CD4-positive, CD25-positive, alpha-beta regulatory T cell (primary cell): ENCODE results near the gene ASIC3. TPM values are rescaled to one million over a fixed set of nuclear protein-coding genes. Genes with fewer than 3 reads are reported as not detected.
"Not testable (repeated sequence)": the region's sequence is repeated elsewhere in the genome, so short reads cannot be mapped to it uniquely, and the experiment has no call there.

Experiments
- ATAC-seq, 2 donors: fragments of 150-1000 bp; cut with Tn5 transposase; one replicate each; pipeline ENCODE4 v1.10.0; 2021; ENCODE audit warnings: low read depth in 2 of 2, moderate number of reproducible peaks in 2 of 2, moderate library complexity in 1 of 2
- DNase-seq, 3 donors: peaks; one replicate each; pipeline versions ENCODE4 v3.0.0 to v3.0.0-alpha.2; 2012 to 2022; ENCODE audit warnings: mixed read lengths in 1 of 3
- H3K27ac ChIP-seq: one replicate; pipeline ENCODE4 v1.7.0; 2013; ENCODE audit warnings: mild to moderate bottlenecking, low read length; ENCODE audit not compliant: insufficient read depth, poor library complexity, severe bottlenecking
- H3K27me3 ChIP-seq: one replicate; pipeline ENCODE4 v1.7.0; 2013; ENCODE audit warnings: low read length; ENCODE audit not compliant: control insufficient read depth, insufficient read depth
- H3K36me3 ChIP-seq: one replicate; pipeline ENCODE4 v1.7.0; 2013; ENCODE audit warnings: mild to moderate bottlenecking, low read length, moderate library complexity; ENCODE audit not compliant: control insufficient read depth, insufficient read depth
- H3K4me1 ChIP-seq: 2 replicates; pipeline ENCODE4 v1.7.0; 2013; ENCODE audit warnings: mild to moderate bottlenecking, low read length; ENCODE audit not compliant: insufficient read depth, control insufficient read depth, poor library complexity, severe bottlenecking
- H3K4me3 ChIP-seq: one replicate; pipeline ENCODE4 v1.7.0; 2013; ENCODE audit warnings: low read depth, mild to moderate bottlenecking, low read length, moderate library complexity
- H3K9me3 ChIP-seq, 2 experiments: 1 replicate in 1 of 2; 2 replicates in 1 of 2; pipeline ENCODE4 v1.7.0; 2013; ENCODE audit warnings: low read length in 2 of 2, mild to moderate bottlenecking in 1 of 2, moderate library complexity in 1 of 2; ENCODE audit not compliant: control insufficient read depth in 2 of 2
- H3K27ac Mint-ChIP-seq, 3 donors: one replicate each; pipeline ENCODE4 v1.8.0; 2020 to 2022; ENCODE audit warnings: mild to moderate bottlenecking in 3 of 3, mixed read lengths in 3 of 3, moderate library complexity in 2 of 3
- H3K27me3 Mint-ChIP-seq: one replicate; pipeline ENCODE4 v1.8.0; 2022; ENCODE audit warnings: mild to moderate bottlenecking, mixed read lengths
- H3K36me3 Mint-ChIP-seq: one replicate; pipeline ENCODE4 v1.8.0; 2020; ENCODE audit warnings: mixed read lengths
- H3K4me1 Mint-ChIP-seq, 4 donors: one replicate each; pipeline ENCODE4 v1.8.0; 2020 to 2022; ENCODE audit warnings: mixed read lengths in 4 of 4, mild to moderate bottlenecking in 1 of 4
- H3K4me3 Mint-ChIP-seq, 4 donors: one replicate each; pipeline ENCODE4 v1.8.0; 2020 to 2022; ENCODE audit warnings: mild to moderate bottlenecking in 4 of 4, mixed read lengths in 4 of 4, moderate library complexity in 3 of 4
- H3K9me3 Mint-ChIP-seq, 7 donors: one replicate each; pipeline ENCODE4 v1.8.0; 2020 to 2022; ENCODE audit warnings: mixed read lengths in 7 of 7, mild to moderate bottlenecking in 3 of 7, moderate library complexity in 2 of 7
- polyA plus RNA-seq, 4 donors: library from polyadenylated mRNA; unstranded; fragments of 300-500 nt; fragmentation: Illumina TruSeq; gene quantifications; one replicate each; pipeline ENCODE4 v1.2.3, GENCODE V29; 2021
- total RNA-seq: library from RNA; stranded (reverse); gene quantifications from one replicate; pipeline ENCODE4 v1.2.3, GENCODE V29; 2022

Gene ASIC3
- total and polyA plus RNA-seq, 5 donors from 2014 or later, result 5.9 TPM; not detected in 4

DNA sequence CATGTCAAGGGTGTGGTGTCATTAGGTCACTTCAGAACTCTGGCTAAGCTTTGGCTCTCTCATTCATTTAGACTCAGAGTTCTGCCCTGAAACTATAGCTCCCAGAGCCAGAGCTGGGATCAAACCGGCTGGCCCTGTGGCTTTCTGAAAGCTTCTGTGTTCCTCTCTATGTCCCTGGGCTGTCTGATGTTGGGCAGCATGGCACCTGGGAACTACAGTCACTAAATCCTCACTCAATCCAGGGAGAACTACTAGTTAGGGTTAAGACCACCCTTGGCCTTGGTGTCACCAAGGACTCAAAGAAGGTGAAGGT is 37.3 kb upstream of the ASIC3 start:
- Histone ChIP-seq H3K36me3 (no peaks in the 10 kb centered on the region), H3K4me3 (no peak overlapping the region), H3K9me3 (no peaks in the 10 kb centered on the region), H3K27me3 (no peaks in the 10 kb centered on the region), H3K4me1 (peaks cover 90% of the 10 kb centered on the region), H3K27ac (peak overlapping the region; percentile 77)
- no peak for ATAC-seq
- Mint-ChIP-seq H3K4me3 (peak overlapping the region; percentile 41 to 79 (median 64)), H3K27ac (peak overlapping the region; percentile 92 to 99 (median 95)), H3K9me3 (peaks cover 0 to 4% (median 2%) of the 10 kb centered on the region in 7 donors), H3K27me3 (peaks cover 15% of the 10 kb centered on the region), H3K4me1 (peaks cover 13 to 87% (median 57%) of the 10 kb centered on the region in 4 donors), H3K36me3 (peaks cover 17% of the 10 kb centered on the region)
- no peak for DNase-seq

- not testable (repeated sequence) for H3K4me3 ChIP-seq, H3K9me3 Mint-ChIP-seq, H3K36me3 ChIP-seq, ATAC-seq, DNase-seq, H3K27me3 ChIP-seq, H3K9me3 ChIP-seq
- peaks cover 17% of the 10 kb centered on the region for H3K36me3 Mint-ChIP-seq
- Histone ChIP-seq H3K27ac (peak overlapping the region; percentile 96), H3K4me1 (peaks cover 93% of the 10 kb centered on the region)
- peak overlapping the region; percentile 96 to 99 (median 98) for H3K27ac Mint-ChIP-seq
- H3K27me3 Mint-ChIP-seq, result peaks cover 15% of the 10 kb centered on the region
- peaks cover 13 to 90% (median 57%) of the 10 kb centered on the region in 4 donors for H3K4me1 Mint-ChIP-seq
- H3K4me3 Mint-ChIP-seq, result peak overlapping the region; percentile 57 to 99 (median 86)
Measured at GRCh38 chr7:151011616-151012015, 36.7 kb upstream of the ASIC3 start.

DNA sequence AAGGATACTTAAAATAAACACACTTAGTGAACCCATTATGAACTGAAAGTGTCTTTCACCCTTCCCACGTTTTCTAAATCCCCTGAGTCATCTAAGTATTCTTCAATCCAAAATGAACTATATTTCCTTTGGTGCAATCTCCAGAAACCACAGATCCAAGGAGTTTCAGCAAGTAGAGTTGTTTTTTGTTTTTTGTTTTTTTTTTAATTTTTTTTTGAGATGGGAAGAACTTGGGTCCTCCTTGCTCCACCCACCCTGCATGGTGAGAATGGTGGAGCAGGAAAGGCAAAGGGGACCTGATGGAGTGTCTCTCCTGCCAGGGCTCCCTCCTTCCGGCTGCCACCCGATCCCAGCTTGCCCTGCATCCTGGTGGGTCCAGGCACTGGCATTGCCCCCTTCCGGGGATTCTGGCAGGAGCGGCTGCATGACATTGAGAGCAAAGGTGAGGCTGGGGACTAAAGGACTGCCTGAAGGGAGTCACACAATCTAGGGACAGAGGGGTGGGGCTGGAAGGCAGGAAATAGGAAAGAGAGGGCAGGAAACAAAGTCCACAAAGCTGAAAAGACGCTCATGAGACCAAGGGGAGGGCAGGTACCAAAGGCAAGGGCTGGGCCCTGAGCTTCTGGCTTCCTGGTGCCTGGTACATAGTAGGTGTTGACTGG is 36.2 kb upstream of the ASIC3 start:
- H3K27ac ChIP-seq, result peak overlapping the region; percentile 96
- Mint-ChIP-seq H3K9me3 (peaks cover 0 to 4% (median 2%) of the 10 kb centered on the region in 7 donors), H3K36me3 (peaks cover 17% of the 10 kb centered on the region), H3K4me1 (peaks cover 13 to 92% (median 59%) of the 10 kb centered on the region in 4 donors), H3K4me3 (peak overlapping the region; percentile 72 to 99 (median 86)), H3K27ac (peak overlapping the region; percentile 98 to 100 (median 99)), H3K27me3 (peaks cover 15% of the 10 kb centered on the region)
- peaks cover 94% of the 10 kb centered on the region for H3K4me1 ChIP-seq
- H3K9me3 ChIP-seq, result no peaks in the 10 kb centered on the region
- no peak overlapping the region for H3K4me3 ChIP-seq
- DNase-seq (no peak), ATAC-seq (no peak)
- no peaks in the 10 kb centered on the region for H3K27me3 ChIP-seq
- no peaks in the 10 kb centered on the region for H3K36me3 ChIP-seq

GRCh38 chr7:151012911-151013347 is 35.4 kb upstream of the ASIC3 start:
- ATAC-seq, result no peak
- Histone ChIP-seq H3K4me3 (no peak overlapping the region), H3K4me1 (peaks cover 94% of the 10 kb centered on the region)

DNA sequence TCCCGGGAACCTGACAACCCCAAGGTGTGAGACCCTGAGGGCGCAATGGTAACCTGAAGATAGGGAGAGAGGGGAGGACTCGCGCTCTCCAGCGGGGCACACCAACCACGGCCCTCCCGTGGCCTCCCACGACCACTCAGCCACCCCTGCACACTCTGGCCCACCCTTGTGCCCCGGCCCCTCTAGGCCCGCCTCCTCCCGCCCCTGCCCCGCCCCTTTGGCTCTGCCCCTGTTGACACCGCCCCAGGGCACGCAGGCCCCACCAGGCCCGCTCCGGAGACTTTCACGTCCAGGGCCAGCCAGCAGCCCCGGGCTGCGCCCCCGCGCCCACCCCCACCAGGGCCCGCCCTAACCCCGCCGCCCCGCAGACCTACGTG is 35.0 kb upstream of the ASIC3 start:
- Mint-ChIP-seq H3K9me3 (peaks cover 0 to 4% (median 2%) of the 10 kb centered on the region in 7 donors), H3K4me1 (peaks cover 19 to 92% (median 59%) of the 10 kb centered on the region in 4 donors), H3K4me3 (peak overlapping the region; percentile 95 to 100 (median 98)), H3K27ac (peak overlapping the region in 2 of 3 donors; percentile 99 to 100), H3K27me3 (peaks cover 19% of the 10 kb centered on the region), H3K36me3 (peaks cover 17% of the 10 kb centered on the region)
- DNase-seq (no peak), ATAC-seq (no peak)
- Histone ChIP-seq H3K4me3 (no peak overlapping the region), H3K4me1 (peaks cover 94% of the 10 kb centered on the region), H3K27me3 (no peaks in the 10 kb centered on the region), H3K9me3 (no peaks in the 10 kb centered on the region), H3K27ac (peak overlapping the region; percentile 96), H3K36me3 (no peaks in the 10 kb centered on the region)

More at GRCh38 chr7:151012911-151013347, 35.4 kb upstream of the ASIC3 start:
- H3K27me3 ChIP-seq, result no peaks in the 10 kb centered on the region
- no peak for DNase-seq
- peak overlapping the region in 2 of 3 donors; percentile 99 to 100 for H3K27ac Mint-ChIP-seq
- H3K4me3 Mint-ChIP-seq, result peak overlapping the region; percentile 59 to 99 (median 78)
- no peaks in the 10 kb centered on the region for H3K9me3 ChIP-seq
- H3K9me3 Mint-ChIP-seq, result peaks cover 0 to 4% (median 2%) of the 10 kb centered on the region in 7 donors
- H3K36me3 ChIP-seq, result no peaks in the 10 kb centered on the region
- H3K27ac ChIP-seq, result peak overlapping the region; percentile 96
- H3K4me1 Mint-ChIP-seq, result peaks cover 19 to 92% (median 61%) of the 10 kb centered on the region in 4 donors
- peaks cover 17% of the 10 kb centered on the region for H3K36me3 Mint-ChIP-seq
- peaks cover 15% of the 10 kb centered on the region for H3K27me3 Mint-ChIP-seq

GRCh38 chr7:151013733-151014497 is 34.4 kb upstream of the ASIC3 start:
- peaks cover 94% of the 10 kb centered on the region for H3K4me1 ChIP-seq
- peaks cover 19 to 91% (median 58%) of the 10 kb centered on the region in 4 donors for H3K4me1 Mint-ChIP-seq
- peak overlapping the region; percentile 95 to 100 (median 98) for H3K4me3 Mint-ChIP-seq
- H3K9me3 ChIP-seq, result no peaks in the 10 kb centered on the region
- H3K36me3 ChIP-seq, result no peaks in the 10 kb centered on the region
- peaks cover 0 to 4% (median 2%) of the 10 kb centered on the region in 7 donors for H3K9me3 Mint-ChIP-seq
- H3K27ac ChIP-seq, result peak overlapping the region; percentile 96
- ATAC-seq, result peak; percentile 60 to 61
- peaks cover 17% of the 10 kb centered on the region for H3K36me3 Mint-ChIP-seq
- peak; percentile 92 to 96 (median 94) for DNase-seq
- peak overlapping the region; percentile 96 to 100 (median 99) for H3K27ac Mint-ChIP-seq
- no peaks in the 10 kb centered on the region for H3K27me3 ChIP-seq
- peaks cover 25% of the 10 kb centered on the region for H3K27me3 Mint-ChIP-seq
- peak overlapping the region; percentile 66 for H3K4me3 ChIP-seq

DNA sequence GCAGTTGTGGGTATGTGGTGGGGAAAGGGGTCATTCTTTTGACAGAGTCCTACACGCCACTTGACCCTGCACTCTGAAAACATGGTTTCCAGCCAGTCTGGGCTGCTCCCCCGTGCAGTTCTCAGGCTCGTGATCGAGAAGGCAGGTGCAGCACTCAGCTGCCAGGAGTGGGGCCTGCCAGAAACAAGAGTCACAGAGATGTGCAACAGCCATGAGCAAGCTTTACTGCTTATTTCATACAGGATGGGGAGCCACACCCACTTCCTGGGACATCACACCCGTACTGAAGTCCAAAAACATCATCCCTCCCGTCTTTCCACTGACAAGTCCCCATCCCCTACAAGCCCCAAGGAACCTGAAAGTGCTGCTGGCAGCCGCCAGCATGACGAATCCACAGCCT is 33.4 kb upstream of the ASIC3 start:
- peaks cover 17% of the 10 kb centered on the region for H3K36me3 Mint-ChIP-seq
- peak overlapping the region; percentile 24 for H3K4me3 ChIP-seq
- H3K27me3 Mint-ChIP-seq, result peaks cover 30% of the 10 kb centered on the region
- H3K27ac Mint-ChIP-seq, result peak overlapping the region; percentile 96 to 100 (median 99)
- H3K4me3 Mint-ChIP-seq, result peak overlapping the region; percentile 95 to 100 (median 98)
- H3K27ac ChIP-seq, result peak overlapping the region; percentile 96
- H3K27me3 ChIP-seq, result no peaks in the 10 kb centered on the region
- peaks cover 88% of the 10 kb centered on the region for H3K4me1 ChIP-seq
- peak; percentile 9 to 17 for ATAC-seq
- no peaks in the 10 kb centered on the region for H3K36me3 ChIP-seq
- no peaks in the 10 kb centered on the region for H3K9me3 ChIP-seq
- DNase-seq, result peak in 2 of 3 donors; percentile 42 to 87
- peaks cover 0 to 4% (median 2%) of the 10 kb centered on the region in 7 donors for H3K9me3 Mint-ChIP-seq
- H3K4me1 Mint-ChIP-seq, result peaks cover 19 to 91% (median 62%) of the 10 kb centered on the region in 4 donors
